Neural cell (in vitro differentiated cells): ENCODE results near the gene SLC38A9. TPM values are rescaled to one million over a fixed set of nuclear protein-coding genes. Genes with fewer than 3 reads are reported as not detected.

Experiments used
- H2AFZ ChIP-seq: fragments of 200-600, 300-800 bp; sonication (generic), shearing (Covaris generic); 2 replicates; pipeline ENCODE4 v1.6.0; 2014; ENCODE audit warnings: low read depth, mild to moderate bottlenecking, antibody characterized with exemption, low read length, moderate library complexity
- H3F3A ChIP-seq: fragments of 200-600 bp; shearing (Covaris generic); 2 replicates; pipeline ENCODE4 v1.6.1; 2016; ENCODE audit warnings: mild to moderate bottlenecking, moderate library complexity, mixed read lengths, antibody characterized with exemption, low read length; ENCODE audit not compliant: insufficient read depth, poor library complexity, severe bottlenecking
- H3K27ac ChIP-seq: fragments of 200-600, 300-800 bp; sonication (generic), shearing (Covaris generic); 2 replicates; pipeline ENCODE4 v1.5.1; 2014; ENCODE audit warnings: mild to moderate bottlenecking, low read length, moderate library complexity
- H3K27me3 ChIP-seq: fragments of 300-800, 200-600 bp; sonication (generic), shearing (Covaris generic); 2 replicates; pipeline ENCODE4 v1.6.0; 2014; ENCODE audit warnings: mild to moderate bottlenecking, low read depth, low read length, moderate library complexity; ENCODE audit not compliant: insufficient read depth
- H3K36me3 ChIP-seq: fragments of 300-800, 200-600 bp; sonication (generic), shearing (Covaris generic); 2 replicates; pipeline ENCODE4 v1.5.1; 2014; ENCODE audit warnings: mild to moderate bottlenecking, antibody characterized with exemption, low read length, moderate library complexity; ENCODE audit not compliant: insufficient read depth
- H3K4me2 ChIP-seq: fragments of 300-800, 200-600 bp; sonication (generic), shearing (Covaris generic); 2 replicates; pipeline ENCODE4 v1.6.0; 2014; ENCODE audit warnings: mild to moderate bottlenecking, low read length
- H3K4me3 ChIP-seq: fragments of 300-800, 200-600 bp; sonication (generic), shearing (Covaris generic); 2 replicates; pipeline ENCODE4 v1.5.1; 2014; ENCODE audit warnings: mild to moderate bottlenecking, low read length, moderate library complexity
- H3K79me2 ChIP-seq: fragments of 200-600 bp; shearing (Covaris generic); replicated peaks from 2 replicates; pipeline ENCODE4 v1.6.0; 2014; ENCODE audit warnings: mild to moderate bottlenecking, low read length, moderate library complexity; ENCODE audit not compliant: insufficient read depth
- H3K9ac ChIP-seq: fragments of 300-800, 200-600 bp; sonication (generic), shearing (Covaris generic); 2 replicates; pipeline ENCODE4 v1.6.1; 2016; ENCODE audit warnings: mild to moderate bottlenecking, low read length, mixed read lengths
- H3K9me2 ChIP-seq: fragments of 200-600 bp; shearing (Covaris generic); 2 replicates; pipeline ENCODE4 v1.6.1; 2016; ENCODE audit warnings: mild to moderate bottlenecking, low read length, mixed read lengths; ENCODE audit not compliant: insufficient read depth
- H3K9me3 ChIP-seq: fragments of 200-600, 300-800 bp; sonication (generic), shearing (Covaris generic); 2 replicates; pipeline ENCODE4 v1.6.1; 2016; ENCODE audit warnings: mild to moderate bottlenecking, mixed run types, low read length, moderate library complexity, mixed read lengths
- H4K20me1 ChIP-seq: fragments of 200-600 bp; shearing (Covaris generic); 2 replicates; pipeline ENCODE4 v1.6.1; 2016; ENCODE audit warnings: mild to moderate bottlenecking, mixed run types; ENCODE audit not compliant: insufficient read depth
- EP300 ChIP-seq: fragments of 450-650 bp; conservative IDR thresholded peaks from 2 replicates; pipeline ENCODE4 v1.6.1; 2014; ENCODE audit warnings: antibody characterized with exemption, mild to moderate bottlenecking, moderate library complexity; ENCODE audit not compliant: poor library complexity, severe bottlenecking
- EZH2 ChIP-seq: fragments of 200-600, 300-800 bp; shearing (Covaris generic), sonication (generic); IDR thresholded peaks from 2 replicates; pipeline ENCODE4 v1.6.1; 2014; ENCODE audit warnings: antibody characterized with exemption, low read length, borderline replicate concordance, mild to moderate bottlenecking; ENCODE audit not compliant: insufficient read depth, poor library complexity, severe bottlenecking
- MXI1 ChIP-seq: fragments of 450-650 bp; conservative IDR thresholded peaks from 2 replicates; pipeline ENCODE4 v1.6.1; 2014; ENCODE audit warnings: antibody characterized with exemption, mild to moderate bottlenecking; ENCODE audit not compliant: poor library complexity, severe bottlenecking
- POLR2AphosphoS5 ChIP-seq: IDR thresholded peaks from 2 replicates; pipeline ENCODE4 v1.6.1; 2012
- RAD21 ChIP-seq: fragments of 450-650 bp; conservative IDR thresholded peaks from 2 replicates; pipeline ENCODE4 v1.6.1; 2014; ENCODE audit warnings: antibody characterized with exemption, mild to moderate bottlenecking, moderate library complexity
- SMC3 ChIP-seq: fragments of 450-650 bp; conservative IDR thresholded peaks from 2 replicates; pipeline ENCODE4 v1.6.1; 2014; ENCODE audit warnings: antibody characterized with exemption, mild to moderate bottlenecking, moderate library complexity; ENCODE audit not compliant: poor library complexity
- TAF1 ChIP-seq: IDR thresholded peaks from 2 replicates; pipeline ENCODE4 v1.6.1; 2012; ENCODE audit warnings: low read depth
- polyA plus RNA-seq: library from polyadenylated mRNA; depleted of rRNA; stranded (reverse); fragments of >200 nt; gene quantifications from 2 replicates; pipeline ENCODE4 v1.2.3, GENCODE V29; 2014
- TF ChIP-seq, protein P1 (sequence below): fragments of 450-650 bp; IDR thresholded peaks from 2 replicates; pipeline ENCODE4 v1.5.1; 2014; ENCODE audit warnings: antibody characterized with exemption, mild to moderate bottlenecking, moderate library complexity; ENCODE audit not compliant: poor library complexity, severe bottlenecking
- TF ChIP-seq, protein P2 (sequence below): IDR thresholded peaks from 2 replicates; pipeline ENCODE4 v1.6.1; 2012; ENCODE audit warnings: borderline replicate concordance

Gene SLC38A9
- polyA plus RNA-seq, 1 donor from 2014 or later = 44.5 TPM

DNA sequence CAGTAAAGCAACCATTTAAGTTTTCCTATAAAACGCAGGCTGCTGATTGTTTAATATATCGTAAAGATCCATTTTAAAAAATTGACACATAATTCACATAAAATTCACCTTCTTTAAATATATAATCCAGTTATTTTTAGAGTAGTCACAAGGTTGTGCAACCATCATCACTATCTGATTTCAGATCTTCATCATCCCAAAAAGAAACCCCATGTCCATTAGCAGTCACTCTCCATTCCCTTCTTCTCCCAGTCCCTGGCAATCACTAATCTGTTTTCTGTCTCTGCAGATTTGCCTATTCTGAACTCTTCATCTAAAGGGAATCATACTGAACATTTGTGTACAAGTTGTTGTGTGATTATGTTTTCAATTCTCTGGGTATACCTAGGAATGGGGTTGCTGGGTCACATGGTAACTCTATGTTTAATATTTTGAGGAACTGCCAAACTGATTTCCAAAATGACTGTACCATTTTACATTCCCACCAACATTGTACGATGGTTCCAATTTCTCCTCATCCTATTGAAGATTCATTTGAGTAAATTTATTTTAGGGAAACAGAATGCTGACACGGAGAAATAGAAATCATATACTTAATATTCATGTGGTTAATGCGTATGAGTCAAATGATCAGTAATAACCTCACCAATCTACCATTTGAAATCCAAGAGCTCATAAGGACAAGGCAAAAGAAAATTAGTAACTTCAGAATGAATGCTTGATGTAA lies 119.6 kb downstream of the SLC38A9 start:
- H2AFZ ChIP-seq = no peak overlapping the region
- H3K9ac ChIP-seq = no peak overlapping the region
- no peaks in the 10 kb centered on the region for H3K27me3 ChIP-seq
- no peak overlapping the region for H3K4me3 ChIP-seq
- H3F3A ChIP-seq = no peaks in the 10 kb centered on the region
- no peaks in the 10 kb centered on the region for H4K20me1 ChIP-seq
- no peak for TF ChIP-seq SMC3
- no peak overlapping the region for H3K27ac ChIP-seq
- H3K79me2 ChIP-seq = no peaks in the 10 kb centered on the region
- no peaks in the 10 kb centered on the region for H3K9me3 ChIP-seq
- H3K36me3 ChIP-seq = no peaks in the 10 kb centered on the region
- H3K9me2 ChIP-seq = no peaks in the 10 kb centered on the region
- H3K4me2 ChIP-seq = no peak overlapping the region

DNA sequence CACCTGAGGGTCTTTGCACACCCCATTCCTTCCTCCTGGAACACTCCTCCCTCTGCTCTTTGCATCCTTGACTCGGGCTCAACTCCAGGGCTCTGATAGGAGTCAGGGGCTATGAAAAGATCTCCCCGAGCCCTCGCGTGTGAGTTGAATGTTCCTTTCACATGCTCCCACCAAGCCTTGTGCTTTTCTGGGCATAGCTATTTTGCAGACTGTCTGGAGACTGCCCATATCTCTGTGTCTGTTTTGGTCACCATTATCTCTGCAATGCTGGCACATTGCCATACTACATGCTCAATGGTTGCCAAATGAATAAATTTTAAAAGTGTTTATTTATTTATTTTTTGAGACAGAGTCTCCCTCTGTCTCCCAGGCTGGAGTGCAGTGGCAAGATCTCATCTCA lies 120.4 kb downstream of the SLC38A9 start:
- no peaks in the 10 kb centered on the region for H3K9me3 ChIP-seq
- H3F3A ChIP-seq = no peaks in the 10 kb centered on the region
- H4K20me1 ChIP-seq = no peaks in the 10 kb centered on the region
- no peak overlapping the region for H3K4me3 ChIP-seq
- no peak overlapping the region for H3K9ac ChIP-seq
- no peaks in the 10 kb centered on the region for H3K9me2 ChIP-seq
- no peaks in the 10 kb centered on the region for H3K36me3 ChIP-seq
- no peaks in the 10 kb centered on the region for H3K79me2 ChIP-seq
- TF ChIP-seq SMC3 = no peak
- no peak for TF ChIP-seq TAF1
- no peak for TF ChIP-seq RAD21
- TF ChIP-seq POLR2AphosphoS5 = no peak
- no peak for TF ChIP-seq MXI1
- TF ChIP-seq, protein P1, sequence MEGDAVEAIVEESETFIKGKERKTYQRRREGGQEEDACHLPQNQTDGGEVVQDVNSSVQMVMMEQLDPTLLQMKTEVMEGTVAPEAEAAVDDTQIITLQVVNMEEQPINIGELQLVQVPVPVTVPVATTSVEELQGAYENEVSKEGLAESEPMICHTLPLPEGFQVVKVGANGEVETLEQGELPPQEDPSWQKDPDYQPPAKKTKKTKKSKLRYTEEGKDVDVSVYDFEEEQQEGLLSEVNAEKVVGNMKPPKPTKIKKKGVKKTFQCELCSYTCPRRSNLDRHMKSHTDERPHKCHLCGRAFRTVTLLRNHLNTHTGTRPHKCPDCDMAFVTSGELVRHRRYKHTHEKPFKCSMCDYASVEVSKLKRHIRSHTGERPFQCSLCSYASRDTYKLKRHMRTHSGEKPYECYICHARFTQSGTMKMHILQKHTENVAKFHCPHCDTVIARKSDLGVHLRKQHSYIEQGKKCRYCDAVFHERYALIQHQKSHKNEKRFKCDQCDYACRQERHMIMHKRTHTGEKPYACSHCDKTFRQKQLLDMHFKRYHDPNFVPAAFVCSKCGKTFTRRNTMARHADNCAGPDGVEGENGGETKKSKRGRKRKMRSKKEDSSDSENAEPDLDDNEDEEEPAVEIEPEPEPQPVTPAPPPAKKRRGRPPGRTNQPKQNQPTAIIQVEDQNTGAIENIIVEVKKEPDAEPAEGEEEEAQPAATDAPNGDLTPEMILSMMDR = no peak
- no peak for TF ChIP-seq EZH2
- no peak for TF ChIP-seq EP300
- TF ChIP-seq, protein P2, sequence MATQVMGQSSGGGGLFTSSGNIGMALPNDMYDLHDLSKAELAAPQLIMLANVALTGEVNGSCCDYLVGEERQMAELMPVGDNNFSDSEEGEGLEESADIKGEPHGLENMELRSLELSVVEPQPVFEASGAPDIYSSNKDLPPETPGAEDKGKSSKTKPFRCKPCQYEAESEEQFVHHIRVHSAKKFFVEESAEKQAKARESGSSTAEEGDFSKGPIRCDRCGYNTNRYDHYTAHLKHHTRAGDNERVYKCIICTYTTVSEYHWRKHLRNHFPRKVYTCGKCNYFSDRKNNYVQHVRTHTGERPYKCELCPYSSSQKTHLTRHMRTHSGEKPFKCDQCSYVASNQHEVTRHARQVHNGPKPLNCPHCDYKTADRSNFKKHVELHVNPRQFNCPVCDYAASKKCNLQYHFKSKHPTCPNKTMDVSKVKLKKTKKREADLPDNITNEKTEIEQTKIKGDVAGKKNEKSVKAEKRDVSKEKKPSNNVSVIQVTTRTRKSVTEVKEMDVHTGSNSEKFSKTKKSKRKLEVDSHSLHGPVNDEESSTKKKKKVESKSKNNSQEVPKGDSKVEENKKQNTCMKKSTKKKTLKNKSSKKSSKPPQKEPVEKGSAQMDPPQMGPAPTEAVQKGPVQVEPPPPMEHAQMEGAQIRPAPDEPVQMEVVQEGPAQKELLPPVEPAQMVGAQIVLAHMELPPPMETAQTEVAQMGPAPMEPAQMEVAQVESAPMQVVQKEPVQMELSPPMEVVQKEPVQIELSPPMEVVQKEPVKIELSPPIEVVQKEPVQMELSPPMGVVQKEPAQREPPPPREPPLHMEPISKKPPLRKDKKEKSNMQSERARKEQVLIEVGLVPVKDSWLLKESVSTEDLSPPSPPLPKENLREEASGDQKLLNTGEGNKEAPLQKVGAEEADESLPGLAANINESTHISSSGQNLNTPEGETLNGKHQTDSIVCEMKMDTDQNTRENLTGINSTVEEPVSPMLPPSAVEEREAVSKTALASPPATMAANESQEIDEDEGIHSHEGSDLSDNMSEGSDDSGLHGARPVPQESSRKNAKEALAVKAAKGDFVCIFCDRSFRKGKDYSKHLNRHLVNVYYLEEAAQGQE = no peak
- H3K4me2 ChIP-seq = no peak overlapping the region
- no peaks in the 10 kb centered on the region for H3K27me3 ChIP-seq
- H3K27ac ChIP-seq = no peak overlapping the region
- no peak overlapping the region for H2AFZ ChIP-seq
